ENCODE results near the gene KCTD1. TPM values are rescaled to one million over a fixed set of nuclear protein-coding genes. Genes with fewer than 3 reads are reported as not detected.
A peak's percentile ranks its signal among the peaks of the same experiment; 100 is the strongest.

KCTD1 gene
- total RNA-seq (2014; rRNA removed; shearing (Covaris generic)) (9.1 and 10.3 TPM in 2 replicates), total RNA-seq (2022) (10.1 and 12.1 TPM in 2 replicates), Bru-seq, nascent RNA (percentile 40 among the genes with signal in this experiment), BruChase-seq, experiment 1, labeled RNA remaining after a 6-hour chase (percentile 35 among the genes with signal in this experiment), BruChase-seq, experiment 2, labeled RNA remaining after a 2-hour chase (percentile 42 among the genes with signal in this experiment)
- long read RNA-seq, partial matches to known transcripts: 0 of 2 reads
- long read RNA-seq, other reads (novel, unspliced or antisense): 2 of 2 reads

- DNase-seq (ENCODE audit: low spot score): peak; percentile 89
- no peaks in the 10 kb centered on the region for H3K9me2 ChIP-seq (ENCODE audit: insufficient read depth, low read length)
- peak within 1 kb of the TSS; percentile 90 for H2AFZ ChIP-seq (ENCODE audit: low read length)
- H3K27ac ChIP-seq (ENCODE audit: low read depth, low read length, poor library complexity, severe bottlenecking): no peak within 1 kb of the TSS
- H3K79me2 ChIP-seq (ENCODE audit: insufficient read depth, low read depth, low read length): no peaks in the 10 kb centered on the region
- peaks cover 40% of the 10 kb centered on the region for H3K4me1 ChIP-seq (ENCODE audit: insufficient read depth, low read length, poor library complexity, severe bottlenecking)
- peaks cover 3% of the 10 kb centered on the region; the same call in 1 of the 2 replicates for H3K36me3 ChIP-seq (ENCODE audit: insufficient read depth, low read length)
- no peaks in the 10 kb centered on the region for H3K9me3 ChIP-seq (ENCODE audit: low read length)
- intact Hi-C loops (cut with micrococcal nuclease; ENCODE audit: unreplicated experiment): loop anchor here (2.0 to 10.0 kb wide), 3 partner anchors 91 to 426 kb away; no protein-coding TSS in a partner anchor
- TF ChIP-seq EZH2phosphoT487 (IDR thresholded peaks at IDR 0.05; ENCODE audit: borderline replicate concordance, low read depth, low read length): no peak
- TF ChIP-seq, protein P1, sequence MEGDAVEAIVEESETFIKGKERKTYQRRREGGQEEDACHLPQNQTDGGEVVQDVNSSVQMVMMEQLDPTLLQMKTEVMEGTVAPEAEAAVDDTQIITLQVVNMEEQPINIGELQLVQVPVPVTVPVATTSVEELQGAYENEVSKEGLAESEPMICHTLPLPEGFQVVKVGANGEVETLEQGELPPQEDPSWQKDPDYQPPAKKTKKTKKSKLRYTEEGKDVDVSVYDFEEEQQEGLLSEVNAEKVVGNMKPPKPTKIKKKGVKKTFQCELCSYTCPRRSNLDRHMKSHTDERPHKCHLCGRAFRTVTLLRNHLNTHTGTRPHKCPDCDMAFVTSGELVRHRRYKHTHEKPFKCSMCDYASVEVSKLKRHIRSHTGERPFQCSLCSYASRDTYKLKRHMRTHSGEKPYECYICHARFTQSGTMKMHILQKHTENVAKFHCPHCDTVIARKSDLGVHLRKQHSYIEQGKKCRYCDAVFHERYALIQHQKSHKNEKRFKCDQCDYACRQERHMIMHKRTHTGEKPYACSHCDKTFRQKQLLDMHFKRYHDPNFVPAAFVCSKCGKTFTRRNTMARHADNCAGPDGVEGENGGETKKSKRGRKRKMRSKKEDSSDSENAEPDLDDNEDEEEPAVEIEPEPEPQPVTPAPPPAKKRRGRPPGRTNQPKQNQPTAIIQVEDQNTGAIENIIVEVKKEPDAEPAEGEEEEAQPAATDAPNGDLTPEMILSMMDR (conservative IDR thresholded peaks at IDR 0.05; ENCODE audit: low read length): no peak
- ChIA-PET CTCF (ENCODE audit: unreplicated experiment) (interaction anchor here (0.6 to 1.0 kb wide), 2 partner anchors 80 to 90 kb away, joined by 3 read pairs; no protein-coding TSS in a partner anchor), POLR2A (interaction anchor here (1.0 to 1.1 kb wide), 2 partner anchors 9 to 86 kb away, joined by 4 to 11 read pairs; no protein-coding TSS in a partner anchor)
- peak within 1 kb of the TSS; percentile 92 for H3K4me2 ChIP-seq (ENCODE audit: low read length)
- BruUV-seq (replicated peaks): no TSS peak
- 0 out of 2 replicates have a peak, but pooled peaks cover 8% of the 10 kb centered on the region for H4K20me1 ChIP-seq (ENCODE audit: insufficient read depth, low read length)
- peak within 1 kb of the TSS; percentile 83 for H3K4me3 ChIP-seq (ENCODE audit: low read depth, low read length, poor library complexity, severe bottlenecking)
Measured at GRCh38 chr18:26548415-26549262, at the start of gene KCTD1. Gene KCTD1, minus strand, starts transcription at chr18:26548553. Its CDS starts 17 bp downstream, at chr18:26548536.

- Histone ChIP-seq H4K20me1 (ENCODE audit: insufficient read depth, low read length) (no peaks in the 10 kb centered on the region), H3K4me3 (ENCODE audit: low read depth, low read length, poor library complexity, severe bottlenecking) (no peak overlapping the region), H3K79me2 (ENCODE audit: insufficient read depth, low read depth, low read length) (no peaks in the 10 kb centered on the region), H3K9me3 (ENCODE audit: low read length) (no peaks in the 10 kb centered on the region), H3K4me2 (ENCODE audit: low read length) (no peak overlapping the region), H3K9me2 (ENCODE audit: insufficient read depth, low read length) (no peaks in the 10 kb centered on the region), H3K27ac (ENCODE audit: low read depth, low read length, poor library complexity, severe bottlenecking) (no peak overlapping the region), H3K36me3 (ENCODE audit: insufficient read depth, low read length) (no peaks in the 10 kb centered on the region), H2AFZ (ENCODE audit: low read length) (no peak overlapping the region), H3K4me1 (ENCODE audit: insufficient read depth, low read length, poor library complexity, severe bottlenecking) (no peaks in the 10 kb centered on the region)
- TF ChIP-seq EZH2phosphoT487 (IDR thresholded peaks at IDR 0.05; ENCODE audit: borderline replicate concordance, low read depth, low read length): no peak
- TF ChIP-seq, protein P1 (conservative IDR thresholded peaks at IDR 0.05; ENCODE audit: low read length): no peak
- DNase-seq (ENCODE audit: low spot score): no peak
- no TSS peak for BruUV-seq (replicated peaks)
- ChIA-PET POLR2A (interaction anchor here (0.6 kb wide), 1 partner anchor 10 kb away, joined by 3 read pairs; no protein-coding TSS in a partner anchor), CTCF (ENCODE audit: unreplicated experiment) (no interaction called here)
- intact Hi-C loops (cut with micrococcal nuclease; ENCODE audit: unreplicated experiment): no loop called here
Measured at GRCh38 chr18:26593365-26594320, 45.3 kb upstream of the KCTD1 start.

Measured in OCI-LY7 (cell line).